ENCODE data around the gene PGP. TPM values are rescaled to one million over a fixed set of nuclear protein-coding genes. Genes with fewer than 3 reads are reported as not detected.

Gene PGP
- total RNA-seq, 1 experiment from 2014 or later: 38.3 TPM

GRCh38 chr16:2211923-2212347, 2.7 kb downstream of the PGP start:
- H3K9me3 Mint-ChIP-seq: no peaks in the 10 kb centered on the region
- no peaks in the 10 kb centered on the region for H3K4me1 ChIP-seq (ENCODE audit: insufficient read depth, low read length)
- H4K8ac ChIP-seq (replicated peaks; ENCODE audit: insufficient read length, low read depth, low read length): no peak overlapping the region
- H2BK15ac ChIP-seq (ENCODE audit: low read depth, low read length): no peak overlapping the region
- H3K14ac ChIP-seq (ENCODE audit: insufficient read depth, low read length): no peak overlapping the region
- H4K20me1 ChIP-seq (ENCODE audit: control insufficient read depth, insufficient read depth, insufficient read length): no peaks in the 10 kb centered on the region
- peaks cover 6% of the 10 kb centered on the region; the same call in 1 of the 2 replicates for H3K79me2 ChIP-seq (ENCODE audit: insufficient read depth, low read length)
- H4K91ac ChIP-seq (ENCODE audit: insufficient read length, low read depth, low read length): no peak overlapping the region
- H3T11ph ChIP-seq (ENCODE audit: low read length): no peak overlapping the region
- no peak overlapping the region for H2BK20ac ChIP-seq (ENCODE audit: low read depth, low read length, poor library complexity, severe bottlenecking)
- no peaks in the 10 kb centered on the region for H3K27me3 ChIP-seq (ENCODE audit: insufficient read depth, low read length)
- peaks cover 15 to 45% (median 40%) of the 10 kb centered on the region in 3 experiments; a peak in 6 of 7 replicates for H3K36me3 Mint-ChIP-seq (ENCODE audit: insufficient read depth in 1 of 3, low read depth in 3 of 3)
- H3K23me2 ChIP-seq (ENCODE audit: insufficient read length, low read depth, low read length, poor library complexity, severe bottlenecking): peaks cover 8% of the 10 kb centered on the region
- no peak overlapping the region for H4K5ac ChIP-seq (ENCODE audit: insufficient read length, low read depth, low read length)
- H2BK5ac ChIP-seq (ENCODE audit: insufficient read length, low read length): no peak overlapping the region
- H2BK12ac ChIP-seq (ENCODE audit: insufficient read length, low read depth, low read length): no peak overlapping the region
- DNase-seq: no peak
- H3K4ac ChIP-seq (ENCODE audit: low read depth, low read length): no peak overlapping the region
- WGBS (ENCODE audit: extremely low coverage, insufficient read length, low lambda C conversion rate): no CpG with 5 or more reads among the region's 11 CpGs
- no peaks in the 10 kb centered on the region for H3K9me3 ChIP-seq (ENCODE audit: control insufficient read depth, low read depth, low read length)
- peaks cover 13 to 15% of the 10 kb centered on the region in 2 experiments for H3K4me1 Mint-ChIP-seq
- no peak overlapping the region for H2AFZ ChIP-seq (ENCODE audit: low read length)
- no peak overlapping the region for H3K4me2 ChIP-seq (ENCODE audit: insufficient read depth, insufficient read length, low read length)
- no peak for TF ChIP-seq CTCF (conservative IDR thresholded peaks at IDR 0.05)
- peak overlapping the region; percentile 53 to 77; a peak in 4 of 5 replicates for H3K4me3 Mint-ChIP-seq
- H3K56ac ChIP-seq (ENCODE audit: insufficient read length, low read depth, low read length): no peak overlapping the region
- H3K27ac ChIP-seq (ENCODE audit: insufficient read length, low read depth, low read length): no peak overlapping the region
- H3K18ac ChIP-seq (ENCODE audit: insufficient read length, low read depth, low read length): no peak overlapping the region
- H3K9ac ChIP-seq (ENCODE audit: extremely low read depth, insufficient read length, low read length): no peak overlapping the region
- no peaks in the 10 kb centered on the region; the same call in 1 of the 2 replicates for H3K27me3 Mint-ChIP-seq (ENCODE audit: low read depth)
- H3K79me1 ChIP-seq (ENCODE audit: insufficient read depth, low read depth, low read length, poor library complexity, severe bottlenecking): peaks cover 6% of the 10 kb centered on the region
- H3K23ac ChIP-seq (ENCODE audit: insufficient read length, low read depth, low read length): no peak overlapping the region
- no peak overlapping the region for H2BK120ac ChIP-seq (ENCODE audit: low read depth, low read length, poor library complexity, severe bottlenecking)
- H3K27ac Mint-ChIP-seq: peak overlapping the region in 2 of 3 experiments; percentile 58 to 61; a peak in 3 of 7 replicates
- H2AK5ac ChIP-seq (ENCODE audit: insufficient read length, low read length): no peak overlapping the region

Measured in H9 (cell line).